Measurements from ENCODE around the gene RPTOR. TPM values are rescaled to one million over a fixed set of nuclear protein-coding genes. Genes with fewer than 3 reads are reported as not detected.

The RPTOR gene
- total RNA-seq, 1 experiment from 2014 or later = 30.6 TPM

DNA sequence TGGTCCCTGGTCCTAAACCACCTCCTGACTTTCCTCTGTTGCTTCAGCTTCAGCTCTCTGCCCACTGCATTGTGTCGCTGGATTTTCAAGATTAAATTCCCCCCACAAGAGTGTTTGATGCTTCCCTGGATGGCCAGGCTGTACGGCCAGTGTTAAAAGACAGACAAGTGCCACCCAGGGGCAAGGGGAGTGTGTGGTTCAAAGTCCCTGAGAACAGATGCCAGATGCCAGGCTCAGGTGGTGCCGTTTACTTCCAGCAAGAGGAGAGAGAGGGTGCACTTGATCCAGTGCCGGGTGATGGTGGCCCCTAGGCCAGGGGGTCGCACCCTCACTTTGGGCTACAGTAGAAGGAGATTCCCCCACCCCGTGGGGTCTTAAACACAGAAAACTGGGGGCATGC lies 109.2 kb downstream of the RPTOR start:
- H3K27me3 ChIP-seq (ENCODE audit: low read length) = no peaks in the 10 kb centered on the region
- no peak overlapping the region for H3K4me3 ChIP-seq (ENCODE audit: low read length)
- H3K4me1 ChIP-seq (ENCODE audit: low read length) = peaks cover 44% of the 10 kb centered on the region
- H3K36me3 ChIP-seq (ENCODE audit: insufficient read depth, low read length) = no peaks in the 10 kb centered on the region; the same call in 1 of the 2 replicates
- no peak overlapping the region for H3K4me2 ChIP-seq (ENCODE audit: low read depth, low read length, poor library complexity, severe bottlenecking)
- no peaks in the 10 kb centered on the region for H4K20me1 ChIP-seq (ENCODE audit: insufficient read depth, low read depth, low read length)
- no peak overlapping the region for H3K9ac ChIP-seq (ENCODE audit: low read length)
- DNase-seq = no peak
- H3K27ac ChIP-seq (ENCODE audit: low read length) = no peak overlapping the region
- H2AFZ ChIP-seq (ENCODE audit: low read length) = no peak overlapping the region
- no peaks in the 10 kb centered on the region for H3K9me2 ChIP-seq (replicated peaks; ENCODE audit: insufficient read depth, low read length)
- peaks cover 79% of the 10 kb centered on the region for H3K79me2 ChIP-seq (ENCODE audit: low read length)
- H3K9me3 ChIP-seq (ENCODE audit: low read length) = no peaks in the 10 kb centered on the region

DNA sequence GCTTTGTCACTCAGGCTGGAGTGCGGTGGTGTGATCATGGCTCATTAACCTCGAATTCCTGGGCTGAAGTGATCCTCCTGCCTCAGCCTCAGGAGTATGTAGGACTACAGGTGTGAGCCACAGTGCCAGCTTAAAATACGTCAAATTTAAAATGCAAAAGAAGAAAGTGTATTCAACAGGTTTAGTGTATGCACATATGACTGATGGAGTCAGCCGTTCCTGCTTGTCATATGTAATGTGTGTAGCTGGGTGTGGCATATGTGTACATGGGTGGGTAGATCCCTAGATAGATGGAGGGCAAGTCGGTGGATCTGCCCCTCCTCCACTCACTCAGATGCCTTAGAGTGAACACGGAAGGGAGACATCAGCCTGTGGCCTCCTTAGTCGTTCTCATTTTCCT lies 111.0 kb downstream of the RPTOR start:
- Histone ChIP-seq H3K4me3 (ENCODE audit: low read length) (no peak overlapping the region), H3K9me2 (replicated peaks; ENCODE audit: insufficient read depth, low read length) (no peaks in the 10 kb centered on the region), H3K79me2 (ENCODE audit: low read length) (peaks cover 76% of the 10 kb centered on the region), H3K27me3 (ENCODE audit: low read length) (no peaks in the 10 kb centered on the region), H3K4me2 (ENCODE audit: low read depth, low read length, poor library complexity, severe bottlenecking) (peak overlapping the region; percentile 55), H3K9me3 (ENCODE audit: low read length) (no peaks in the 10 kb centered on the region), H3K36me3 (ENCODE audit: insufficient read depth, low read length) (no peaks in the 10 kb centered on the region; the same call in 1 of the 2 replicates), H3K9ac (ENCODE audit: low read length) (no peak overlapping the region), H3K27ac (ENCODE audit: low read length) (peak overlapping the region; percentile 93), H3K4me1 (ENCODE audit: low read length) (peaks cover 31% of the 10 kb centered on the region), H2AFZ (ENCODE audit: low read length) (no peak overlapping the region), H4K20me1 (ENCODE audit: insufficient read depth, low read depth, low read length) (no peaks in the 10 kb centered on the region)
- peak; percentile 59 for DNase-seq

DNA sequence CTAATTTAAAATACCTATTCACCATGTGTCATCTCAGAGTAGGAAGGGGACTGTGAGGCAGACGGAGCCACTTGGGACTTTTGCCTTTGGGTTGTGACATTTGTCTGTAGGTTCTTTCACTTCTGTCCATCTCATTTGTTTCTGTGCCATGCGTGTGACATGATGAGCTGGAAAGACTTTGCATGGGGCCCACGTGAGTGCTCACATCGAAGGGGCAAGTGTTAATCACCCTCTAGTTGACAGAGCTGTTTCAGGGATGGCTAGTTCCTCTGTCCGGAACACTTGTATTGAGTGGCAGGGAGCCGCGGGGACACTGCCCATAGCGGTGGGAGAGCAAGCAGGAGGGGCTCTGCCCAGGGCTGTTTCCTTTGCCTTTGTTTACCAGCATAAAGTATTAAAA lies 112.0 kb downstream of the RPTOR start:
- peak; percentile 94 for DNase-seq
- Histone ChIP-seq H3K4me2 (ENCODE audit: low read depth, low read length, poor library complexity, severe bottlenecking) (peak overlapping the region; percentile 55), H3K79me2 (ENCODE audit: low read length) (peaks cover 76% of the 10 kb centered on the region)

DNA sequence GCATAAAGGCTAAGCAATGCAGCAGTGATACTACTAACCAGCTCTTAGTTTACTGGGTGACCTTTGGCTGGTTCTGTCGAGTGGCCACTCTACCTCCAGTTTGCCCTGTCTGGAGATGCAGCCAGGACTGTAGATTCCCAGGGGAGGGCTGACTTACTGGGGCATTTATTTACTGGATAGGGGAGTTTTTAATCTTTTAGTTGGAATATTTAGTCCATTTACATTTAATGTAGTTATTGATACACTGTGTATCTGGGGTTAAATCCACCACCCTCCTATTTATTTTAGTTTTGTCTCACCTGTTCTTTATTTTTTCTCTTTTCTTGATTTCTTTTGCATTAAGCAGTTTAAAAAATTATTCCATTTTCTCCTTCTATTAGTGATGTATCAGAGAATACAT lies 112.9 kb downstream of the RPTOR start:
- peaks cover 80% of the 10 kb centered on the region for H3K79me2 ChIP-seq (ENCODE audit: low read length)
- no peaks in the 10 kb centered on the region; the same call in 1 of the 2 replicates for H3K36me3 ChIP-seq (ENCODE audit: insufficient read depth, low read length)
- H4K20me1 ChIP-seq (ENCODE audit: insufficient read depth, low read depth, low read length) = no peaks in the 10 kb centered on the region
- peak overlapping the region; percentile 25 for H3K4me3 ChIP-seq (ENCODE audit: low read length)
- peak overlapping the region; percentile 93 for H3K27ac ChIP-seq (ENCODE audit: low read length)
- H3K27me3 ChIP-seq (ENCODE audit: low read length) = no peaks in the 10 kb centered on the region
- no peaks in the 10 kb centered on the region for H3K9me2 ChIP-seq (replicated peaks; ENCODE audit: insufficient read depth, low read length)
- peak overlapping the region; percentile 48; the same call in 1 of the 2 replicates for H3K9ac ChIP-seq (ENCODE audit: low read length)
- no peak for DNase-seq
- H3K4me1 ChIP-seq (ENCODE audit: low read length) = peaks cover 31% of the 10 kb centered on the region
- no peaks in the 10 kb centered on the region for H3K9me3 ChIP-seq (ENCODE audit: low read length)
- peak overlapping the region; percentile 55 for H3K4me2 ChIP-seq (ENCODE audit: low read depth, low read length, poor library complexity, severe bottlenecking)
- no peak overlapping the region for H2AFZ ChIP-seq (ENCODE audit: low read length)

More for the DNA sequence above, 112.0 kb downstream of the RPTOR start:
- H3K4me1 ChIP-seq (ENCODE audit: low read length) = peaks cover 31% of the 10 kb centered on the region
- H4K20me1 ChIP-seq (ENCODE audit: insufficient read depth, low read depth, low read length) = no peaks in the 10 kb centered on the region
- no peak overlapping the region for H2AFZ ChIP-seq (ENCODE audit: low read length)
- H3K27ac ChIP-seq (ENCODE audit: low read length) = peak overlapping the region; percentile 93
- H3K36me3 ChIP-seq (ENCODE audit: insufficient read depth, low read length) = no peaks in the 10 kb centered on the region; the same call in 1 of the 2 replicates
- no peaks in the 10 kb centered on the region for H3K27me3 ChIP-seq (ENCODE audit: low read length)
- H3K9ac ChIP-seq (ENCODE audit: low read length) = peak overlapping the region; percentile 48
- H3K9me2 ChIP-seq (replicated peaks; ENCODE audit: insufficient read depth, low read length) = no peaks in the 10 kb centered on the region
- H3K4me3 ChIP-seq (ENCODE audit: low read length) = peak overlapping the region; percentile 25
- H3K9me3 ChIP-seq (ENCODE audit: low read length) = no peaks in the 10 kb centered on the region

DNA sequence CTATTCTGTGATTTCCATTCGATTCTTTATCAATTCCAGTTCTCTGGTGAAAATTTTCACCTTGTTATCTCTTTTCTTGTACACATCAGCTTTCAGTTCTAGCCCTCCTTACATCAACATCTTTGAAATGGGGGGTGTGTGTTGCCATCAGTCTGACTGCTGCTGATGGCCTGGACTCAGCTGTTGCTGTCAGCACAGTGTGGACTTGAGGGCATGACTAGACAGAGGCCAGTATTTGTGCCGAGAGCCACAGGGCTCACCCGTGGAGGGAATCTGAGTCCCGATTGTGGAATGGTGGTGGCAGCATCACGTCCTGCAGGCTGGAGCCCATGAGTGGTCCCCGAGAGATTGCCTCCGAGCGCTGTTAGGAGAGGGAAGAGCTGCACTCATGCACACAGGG lies 114.2 kb downstream of the RPTOR start:
- Histone ChIP-seq H3K4me3 (ENCODE audit: low read length) (no peak overlapping the region), H3K9me2 (replicated peaks; ENCODE audit: insufficient read depth, low read length) (no peaks in the 10 kb centered on the region), H3K27me3 (ENCODE audit: low read length) (no peaks in the 10 kb centered on the region), H3K4me2 (ENCODE audit: low read depth, low read length, poor library complexity, severe bottlenecking) (no peak overlapping the region), H3K9ac (ENCODE audit: low read length) (no peak overlapping the region), H4K20me1 (ENCODE audit: insufficient read depth, low read depth, low read length) (no peaks in the 10 kb centered on the region), H2AFZ (ENCODE audit: low read length) (no peak overlapping the region), H3K36me3 (ENCODE audit: insufficient read depth, low read length) (no peaks in the 10 kb centered on the region; the same call in 1 of the 2 replicates), H3K27ac (ENCODE audit: low read length) (no peak overlapping the region), H3K79me2 (ENCODE audit: low read length) (peaks cover 80% of the 10 kb centered on the region), H3K4me1 (ENCODE audit: low read length) (peaks cover 43% of the 10 kb centered on the region), H3K9me3 (ENCODE audit: low read length) (no peaks in the 10 kb centered on the region)
- DNase-seq = no peak

DNA sequence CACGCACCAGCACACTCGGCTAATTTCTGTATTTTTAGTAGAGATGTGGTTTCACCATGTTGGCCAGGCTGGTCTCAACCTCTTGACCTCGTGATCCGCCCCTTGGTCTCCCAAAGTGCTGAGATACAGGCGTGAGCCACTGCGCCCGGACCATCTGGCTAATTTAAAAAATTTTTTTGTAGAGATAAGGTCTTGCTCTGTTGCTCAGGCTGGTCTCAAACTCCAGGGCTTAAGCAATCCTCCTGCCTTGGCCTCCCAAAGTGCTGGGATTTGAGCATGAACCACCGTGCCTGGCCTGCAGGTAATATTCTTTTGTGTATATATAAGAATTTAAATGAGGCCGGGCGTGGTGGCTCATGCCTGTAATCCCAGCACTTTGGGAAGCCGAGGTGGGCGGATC lies 115.0 kb downstream of the RPTOR start:
- Histone ChIP-seq H3K4me2 (ENCODE audit: low read depth, low read length, poor library complexity, severe bottlenecking) (no peak overlapping the region), H3K4me3 (ENCODE audit: low read length) (no peak overlapping the region), H3K4me1 (ENCODE audit: low read length) (peaks cover 51% of the 10 kb centered on the region), H3K36me3 (ENCODE audit: insufficient read depth, low read length) (no peaks in the 10 kb centered on the region; the same call in 1 of the 2 replicates), H2AFZ (ENCODE audit: low read length) (no peak overlapping the region), H3K9me2 (replicated peaks; ENCODE audit: insufficient read depth, low read length) (no peaks in the 10 kb centered on the region), H3K27ac (ENCODE audit: low read length) (no peak overlapping the region), H3K27me3 (ENCODE audit: low read length) (no peaks in the 10 kb centered on the region), H3K79me2 (ENCODE audit: low read length) (peaks cover 81% of the 10 kb centered on the region), H3K9me3 (ENCODE audit: low read length) (no peaks in the 10 kb centered on the region), H3K9ac (ENCODE audit: low read length) (no peak overlapping the region), H4K20me1 (ENCODE audit: insufficient read depth, low read depth, low read length) (no peaks in the 10 kb centered on the region)
- DNase-seq = no peak

DNA sequence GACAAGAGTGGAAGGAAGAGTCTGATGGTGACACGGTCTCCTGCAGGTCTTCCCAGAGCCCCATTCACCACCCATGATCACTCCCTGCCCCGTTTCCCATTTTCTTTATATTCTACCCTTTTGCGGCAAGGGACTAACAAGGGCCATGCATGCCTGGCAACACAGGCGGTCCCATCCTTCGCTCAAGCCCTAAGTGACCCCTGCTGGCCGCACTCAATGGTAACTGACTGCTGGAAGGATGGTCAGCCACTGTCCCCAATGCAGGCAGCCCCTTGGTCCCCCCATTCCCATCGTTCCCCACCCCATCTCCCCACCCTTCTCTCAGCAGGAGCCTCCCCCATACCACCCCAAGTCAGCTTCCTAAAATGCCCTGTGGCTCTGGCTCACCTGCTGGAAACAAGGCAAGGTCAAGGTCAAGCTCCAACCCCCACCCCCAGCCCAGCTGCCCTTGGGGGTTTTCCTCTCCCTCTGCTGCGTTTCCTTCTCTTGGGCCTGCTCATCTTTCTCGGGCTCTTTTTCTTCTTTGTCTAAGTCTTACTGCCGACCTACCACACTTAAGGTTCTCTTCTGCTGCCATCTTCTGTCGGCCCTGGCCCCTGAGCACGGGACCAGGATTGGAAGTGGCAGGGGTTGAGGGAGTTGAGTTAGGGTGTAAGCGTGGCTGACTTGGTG lies 116.0 kb downstream of the RPTOR start:
- Histone ChIP-seq H3K27me3 (ENCODE audit: low read length) (no peaks in the 10 kb centered on the region), H3K4me3 (ENCODE audit: low read length) (no peak overlapping the region), H3K9ac (ENCODE audit: low read length) (no peak overlapping the region), H3K36me3 (ENCODE audit: insufficient read depth, low read length) (no peaks in the 10 kb centered on the region; the same call in 1 of the 2 replicates), H3K9me3 (ENCODE audit: low read length) (no peaks in the 10 kb centered on the region), H2AFZ (ENCODE audit: low read length) (no peak overlapping the region), H3K4me1 (ENCODE audit: low read length) (peaks cover 49% of the 10 kb centered on the region), H3K4me2 (ENCODE audit: low read depth, low read length, poor library complexity, severe bottlenecking) (no peak overlapping the region), H3K27ac (ENCODE audit: low read length) (no peak overlapping the region), H4K20me1 (ENCODE audit: insufficient read depth, low read depth, low read length) (no peaks in the 10 kb centered on the region), H3K9me2 (replicated peaks; ENCODE audit: insufficient read depth, low read length) (no peaks in the 10 kb centered on the region), H3K79me2 (ENCODE audit: low read length) (peaks cover 85% of the 10 kb centered on the region)
- no peak for DNase-seq

DNA sequence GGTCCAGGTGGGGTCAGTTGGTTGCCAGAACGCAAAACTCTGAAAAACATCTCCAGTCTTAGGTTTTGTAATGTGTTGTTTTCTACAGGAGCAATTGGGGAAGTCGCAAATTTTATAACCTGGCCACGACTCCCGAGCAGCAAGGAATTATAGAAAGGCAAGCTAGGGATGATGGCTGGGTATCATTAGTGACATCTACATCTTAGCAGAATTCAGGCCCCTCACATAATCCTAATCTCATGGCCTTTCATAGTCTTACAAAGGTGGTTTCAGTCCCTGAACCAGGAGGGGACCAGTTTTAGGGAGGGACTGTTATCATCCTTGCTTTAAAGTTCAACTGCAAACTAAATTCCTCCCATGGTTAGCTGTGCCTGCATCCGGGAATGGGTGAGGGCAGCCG lies 117.9 kb downstream of the RPTOR start:
- peaks cover 94% of the 10 kb centered on the region for H3K79me2 ChIP-seq (ENCODE audit: low read length)
- H3K4me1 ChIP-seq (ENCODE audit: low read length) = peaks cover 40% of the 10 kb centered on the region
- no peak overlapping the region for H3K27ac ChIP-seq (ENCODE audit: low read length)

More for the DNA sequence above, 117.9 kb downstream of the RPTOR start:
- no peaks in the 10 kb centered on the region for H3K27me3 ChIP-seq (ENCODE audit: low read length)
- H3K4me2 ChIP-seq (ENCODE audit: low read depth, low read length, poor library complexity, severe bottlenecking) = no peak overlapping the region
- H3K36me3 ChIP-seq (ENCODE audit: insufficient read depth, low read length) = no peaks in the 10 kb centered on the region
- H3K9me2 ChIP-seq (replicated peaks; ENCODE audit: insufficient read depth, low read length) = no peaks in the 10 kb centered on the region
- no peak overlapping the region for H2AFZ ChIP-seq (ENCODE audit: low read length)
- DNase-seq = no peak
- no peak overlapping the region for H3K4me3 ChIP-seq (ENCODE audit: low read length)
- no peaks in the 10 kb centered on the region for H4K20me1 ChIP-seq (ENCODE audit: insufficient read depth, low read depth, low read length)
- no peaks in the 10 kb centered on the region for H3K9me3 ChIP-seq (ENCODE audit: low read length)
- H3K9ac ChIP-seq (ENCODE audit: low read length) = no peak overlapping the region

Measured in Karpas-422 (cell line).